Measurements from ENCODE around the gene CYFIP1. TPM values are rescaled to one million over a fixed set of nuclear protein-coding genes. Genes with fewer than 3 reads are reported as not detected.

Gene CYFIP1
- total RNA-seq, 4 donors from 2014 or later = 31.1 to 52.6 (median 37.4) TPM

GRCh38 chr15:22936577-22937472 is 43.3 kb downstream of the CYFIP1 start:
- Histone ChIP-seq H3K4me3 (no peak overlapping the region), H3K27me3 (no peaks in the 10 kb centered on the region), H3K4me1 (no peaks in the 10 kb centered on the region), H3K36me3 (peaks cover 0 to 60% of the 10 kb centered on the region in 2 donors), H3K9me3 (no peaks in the 10 kb centered on the region), H3K27ac (no peak overlapping the region)
- in situ Hi-C loops (cut with MboI; ENCODE audit: low sequenced_read_pairs in 4 of 4) (no loop called here), intact Hi-C loops (cut with DNase I; ENCODE audit: low total_unique reads) (no loop called here)
- DNase-seq (no peak), ATAC-seq (no peak)
- no peak for TF ChIP-seq CTCF (IDR thresholded peaks at IDR 0.05 in 4 of 5, conservative IDR thresholded peaks at IDR 0.05 in 1 of 5)
- TF ChIP-seq POLR2A (IDR thresholded peaks at IDR 0.05) = no peak

- Histone ChIP-seq H3K4me1 (no peaks in the 10 kb centered on the region), H3K4me3 (no peak overlapping the region), H3K9me3 (no peaks in the 10 kb centered on the region), H3K27ac (no peak overlapping the region), H3K27me3 (no peaks in the 10 kb centered on the region), H3K36me3 (peaks cover 0 to 41% of the 10 kb centered on the region in 2 donors)
- intact Hi-C loops (cut with DNase I; ENCODE audit: low total_unique reads) = no loop called here
- TF ChIP-seq POLR2A (IDR thresholded peaks at IDR 0.05) (no peak), CTCF (IDR thresholded peaks at IDR 0.05 in 4 of 5, conservative IDR thresholded peaks at IDR 0.05 in 1 of 5) (no peak)
- ATAC-seq (no peak), DNase-seq (no peak)
- in situ Hi-C loops (cut with MboI; ENCODE audit: low sequenced_read_pairs in 4 of 4) = no loop called here
Observed at GRCh38 chr15:22933641-22934061, 46.5 kb downstream of the CYFIP1 start.

- no peak for DNase-seq
- H3K4me1 ChIP-seq = no peaks in the 10 kb centered on the region
- H3K4me3 ChIP-seq = no peak overlapping the region
- no peak overlapping the region for H3K27ac ChIP-seq
- no peak for ATAC-seq
- no peak for TF ChIP-seq POLR2A (IDR thresholded peaks at IDR 0.05)
- no peak for TF ChIP-seq CTCF (IDR thresholded peaks at IDR 0.05 in 4 of 5, conservative IDR thresholded peaks at IDR 0.05 in 1 of 5)
- no peaks in the 10 kb centered on the region for H3K27me3 ChIP-seq
- in situ Hi-C loops (cut with MboI; ENCODE audit: low sequenced_read_pairs in 4 of 4) = no loop called here
- no peaks in the 10 kb centered on the region for H3K9me3 ChIP-seq
- intact Hi-C loops (cut with DNase I; ENCODE audit: low total_unique reads) = no loop called here
- peaks cover 0 to 41% of the 10 kb centered on the region in 2 donors for H3K36me3 ChIP-seq
Observed at GRCh38 chr15:22931784-22932536, 48.2 kb downstream of the CYFIP1 start.

- intact Hi-C loops (cut with DNase I; ENCODE audit: low total_unique reads) = no loop called here
- no peak overlapping the region for H3K27ac ChIP-seq
- TF ChIP-seq POLR2A (IDR thresholded peaks at IDR 0.05) (no peak), CTCF (IDR thresholded peaks at IDR 0.05 in 4 of 5, conservative IDR thresholded peaks at IDR 0.05 in 1 of 5) (no peak)
- H3K4me1 ChIP-seq = no peaks in the 10 kb centered on the region
- no peaks in the 10 kb centered on the region for H3K9me3 ChIP-seq
- DNase-seq (peak in 1 of 2 donors; percentile 40), ATAC-seq (peak in 1 of 2 donors; percentile 56)
- in situ Hi-C loops (cut with MboI; ENCODE audit: low sequenced_read_pairs in 4 of 4) = no loop called here
- no peak overlapping the region for H3K4me3 ChIP-seq
- H3K27me3 ChIP-seq = no peaks in the 10 kb centered on the region
- peaks cover 0 to 37% of the 10 kb centered on the region in 2 donors for H3K36me3 ChIP-seq
Observed at GRCh38 chr15:22930782-22931484, 49.2 kb downstream of the CYFIP1 start.

Measured in gastrocnemius medialis (tissue), 4 donors.